HCT116 (cell line): Measurements from ENCODE around the gene CHSY1. TPM values are rescaled to one million over a fixed set of nuclear protein-coding genes. Genes with fewer than 3 reads are reported as not detected.

Experiments
- ATAC-seq: fragments of 200-7000 bp; cut with Tn5 transposase; 2 replicates; pipeline ENCODE4 v1.9.1; 2020; ENCODE audit warnings: mild to moderate bottlenecking, moderate library complexity
- BruUV-seq: library from RNA; stranded (reverse); fragments of 400-500 nt; replicated peaks from 2 replicates; lab custom pipeline; 2021; lab: Mats Ljungman, UMichigan
- CTCF ChIA-PET: fragments of 300-600 bp; sonication (Branson Sonifier 250); formaldehyde crosslinking; loops from one replicate; lab custom pipeline; 2021; ENCODE audit warnings: antibody characterized with exemption; lab: Charles Lee
- POLR2A ChIA-PET: fragments of 300-600, 350-600 bp; sonication (Branson Sonifier 250); formaldehyde crosslinking; loops from one replicate; lab custom pipeline; 2021; ENCODE audit warnings: antibody characterized with exemption; lab: Charles Lee
- RAD21 ChIA-PET, 2 experiments: fragments of 300-600 bp; sonication (Branson Sonifier 250); formaldehyde crosslinking; loops; one replicate each; lab custom pipeline; 2023; ENCODE audit warnings: low total read pairs in 2 of 2; ENCODE audit not compliant: uncharacterized antibody in 2 of 2, unreplicated experiment in 2 of 2, low non-redundant PET in 1 of 2; lab: Charles Lee
- DNase-seq: peaks from one replicate; pipeline ENCODE4 v3.0.0-alpha.2; 2010; ENCODE audit warnings: low read depth, low spot score
- H2AFZ ChIP-seq: fragments of 200-600 bp; shearing (Covaris generic), sonication (generic); 2 replicates; pipeline ENCODE4 v1.6.1; 2017; ENCODE audit warnings: low read depth, mixed run types, mixed read lengths, antibody characterized with exemption, low read length; ENCODE audit not compliant: poor library complexity, severe bottlenecking
- H3K27ac ChIP-seq: 2 replicates; pipeline ENCODE4 v1.5.1; 2012; ENCODE audit warnings: low read depth, low read length
- H3K27me3 ChIP-seq: fragments of 200-600 bp; sonication (generic); 2 replicates; pipeline ENCODE4 v1.6.1; 2016; ENCODE audit warnings: mixed run types, low read length, mixed read lengths; ENCODE audit not compliant: insufficient read depth
- H3K36me3 ChIP-seq, 2 experiments: fragments of 200-500 bp in 1 of 2; fragments of 200-600 bp in 1 of 2; sonication (Bioruptor generic) in 1 of 2; sonication (generic) in 1 of 2; 2 replicates each; pipeline versions ENCODE4 v1.5.1 to v1.6.1; 2014 to 2016; ENCODE audit warnings: low read length in 2 of 2, inconsistent platforms in 1 of 2, mixed read lengths in 1 of 2, mixed run types in 1 of 2; ENCODE audit not compliant: insufficient read depth in 2 of 2, control insufficient read depth in 1 of 2
- H3K4me1 ChIP-seq, 2 experiments: fragments of 200-600 bp in 1 of 2; sonication (generic) in 1 of 2; 2 replicates each; pipeline versions ENCODE4 v1.5.1 to v1.6.1; 2012 to 2017; ENCODE audit warnings: low read length in 2 of 2, inconsistent platforms in 1 of 2, mild to moderate bottlenecking in 1 of 2, mixed read lengths in 1 of 2, mixed run types in 1 of 2, moderate library complexity in 1 of 2; ENCODE audit not compliant: insufficient read depth in 2 of 2, control insufficient read depth in 1 of 2
- H3K4me2 ChIP-seq: fragments of 200-600 bp; sonication (generic); 2 replicates; pipeline ENCODE4 v1.6.1; 2017; ENCODE audit warnings: mixed run types, low read length, mixed read lengths
- H3K4me3 ChIP-seq, 2 experiments: fragments of 200-600 bp in 1 of 2; sonication (generic) in 1 of 2; replicated peaks in 1 of 2; 2 replicates each; pipeline ENCODE4 v1.5.1; 2011 to 2016; ENCODE audit warnings: low read length in 2 of 2, control low read depth in 1 of 2, low read depth in 1 of 2, mild to moderate bottlenecking in 1 of 2, mixed read lengths in 1 of 2, mixed run types in 1 of 2
- H3K79me2 ChIP-seq: fragments of 200-600 bp; sonication (generic); 2 replicates; pipeline ENCODE4 v1.6.1; 2017; ENCODE audit warnings: mild to moderate bottlenecking, mixed run types, low read length, moderate library complexity, mixed read lengths; ENCODE audit not compliant: insufficient read depth
- H3K9ac ChIP-seq: fragments of 200-600 bp; sonication (generic); 2 replicates; pipeline ENCODE4 v1.6.1; 2016; ENCODE audit warnings: low read length, mixed read lengths
- H3K9me2 ChIP-seq: fragments of 200-600 bp; sonication (generic), shearing (Covaris generic); 2 replicates; pipeline ENCODE4 v1.6.1; 2017; ENCODE audit warnings: mixed run types, mild to moderate bottlenecking, moderate library complexity; ENCODE audit not compliant: insufficient read depth
- H3K9me3 ChIP-seq, 2 experiments: fragments of 200-500 bp in 1 of 2; fragments of 200-600 bp in 1 of 2; sonication (Bioruptor generic) in 1 of 2; sonication (generic) in 1 of 2; 2 replicates each; pipeline ENCODE4 v1.6.1; 2014 to 2017; ENCODE audit warnings: low read length in 2 of 2, mixed read lengths in 2 of 2, inconsistent platforms in 1 of 2, low read depth in 1 of 2, mild to moderate bottlenecking in 1 of 2, mixed run types in 1 of 2, moderate library complexity in 1 of 2; ENCODE audit not compliant: control insufficient read depth in 1 of 2, insufficient read depth in 1 of 2
- H4K20me1 ChIP-seq: fragments of 200-600 bp; sonication (generic), shearing (Covaris generic); 2 replicates; pipeline ENCODE4 v1.6.1; 2017; ENCODE audit warnings: mixed run types, mild to moderate bottlenecking, moderate library complexity; ENCODE audit not compliant: insufficient read depth
- CBX3 ChIP-seq: IDR thresholded peaks from 2 replicates; pipeline ENCODE4 v1.6.1; 2012; ENCODE audit warnings: low read depth
- EGR1 ChIP-seq: IDR thresholded peaks from 2 replicates; pipeline ENCODE4 v1.6.1; 2012; ENCODE audit warnings: low read depth
- ELF1 ChIP-seq: IDR thresholded peaks from 2 replicates; pipeline ENCODE4 v1.6.1; 2012; ENCODE audit warnings: low read depth, borderline replicate concordance
- EZH2 ChIP-seq: fragments of 200-600 bp; sonication (generic); IDR thresholded peaks from 2 replicates; pipeline ENCODE4 v1.6.1; 2017; ENCODE audit warnings: antibody characterized with exemption, mixed run types
- EZH2phosphoT487 ChIP-seq: fragments of 200-600 bp; IDR thresholded peaks from 2 replicates; pipeline ENCODE4 v1.6.1; 2018; ENCODE audit warnings: antibody characterized with exemption, borderline replicate concordance
- FOSL1 ChIP-seq: IDR thresholded peaks from 2 replicates; pipeline ENCODE4 v1.6.1; 2012; ENCODE audit warnings: low read depth
- JUND ChIP-seq: IDR thresholded peaks from 2 replicates; pipeline ENCODE4 v1.6.1; 2012
- MAX ChIP-seq: IDR thresholded peaks from 2 replicates; pipeline ENCODE4 v1.6.1; 2012
- POLR2A ChIP-seq: IDR thresholded peaks from 2 replicates; pipeline ENCODE4 v1.7.0; 2011; ENCODE audit warnings: borderline replicate concordance; ENCODE audit not compliant: insufficient read depth, insufficient read length; ENCODE audit errors: extremely low read depth
- POLR2AphosphoS5 ChIP-seq: IDR thresholded peaks from 2 replicates; pipeline ENCODE4 v1.6.1; 2011; ENCODE audit warnings: mild to moderate bottlenecking, low read depth, low read length, moderate library complexity
- RAD21 ChIP-seq: IDR thresholded peaks from 2 replicates; pipeline ENCODE4 v1.6.1; 2012; ENCODE audit warnings: low read depth, mild to moderate bottlenecking
- SIN3A ChIP-seq: IDR thresholded peaks from 2 replicates; pipeline ENCODE4 v1.6.1; 2012; ENCODE audit warnings: low read depth
- SP1 ChIP-seq: IDR thresholded peaks from 2 replicates; pipeline ENCODE4 v1.6.1; 2012; ENCODE audit warnings: low read depth
- SRF ChIP-seq: IDR thresholded peaks from 2 replicates; pipeline ENCODE4 v1.6.1; 2012; ENCODE audit warnings: low read depth
- TCF7L2 ChIP-seq: IDR thresholded peaks from 2 replicates; pipeline ENCODE4 v1.7.0; 2011; ENCODE audit warnings: borderline replicate concordance, inconsistent platforms; ENCODE audit not compliant: insufficient read depth, insufficient read length; ENCODE audit errors: extremely low read depth
- YY1 ChIP-seq: IDR thresholded peaks from 2 replicates; pipeline ENCODE4 v1.6.1; 2011; ENCODE audit warnings: low read length, low read depth, moderate library complexity, mild to moderate bottlenecking; ENCODE audit not compliant: insufficient replicate concordance; ENCODE audit errors: extremely low read depth
- ZFX ChIP-seq: fragments of 450-650 bp; IDR thresholded peaks from 2 replicates; pipeline ENCODE4 v1.6.1; 2017
- intact Hi-C: fragments of 100-400 bp; cut with micrococcal nuclease; formaldehyde crosslinking; loops from 2 replicates; pipeline ENCODE4 v1.10.0; 2022
- total RNA-seq: library from RNA; stranded (reverse); gene quantifications from one replicate; pipeline ENCODE4 v1.2.1, GENCODE V29; 2021; ENCODE audit not compliant: unreplicated experiment
- TF ChIP-seq, protein P1 (sequence below): IDR thresholded peaks from 2 replicates; pipeline ENCODE4 v1.6.1; 2012
- TF ChIP-seq, protein P2 (sequence below), 3 experiments: fragments of 200-600 bp in 1 of 3; sonication (generic) in 1 of 3; IDR thresholded peaks in 2 of 3; conservative IDR thresholded peaks in 1 of 3; 2 replicates each; pipeline ENCODE4 v1.5.1; 2012 to 2017; ENCODE audit warnings: low read depth in 2 of 3, low read length in 2 of 3, antibody characterized with exemption in 1 of 3, borderline replicate concordance in 1 of 3, control low read depth in 1 of 3, mild to moderate bottlenecking in 1 of 3, mixed read lengths in 1 of 3, mixed run types in 1 of 3, moderate library complexity in 1 of 3; ENCODE audit not compliant: insufficient read depth in 1 of 3

Gene CHSY1
- total RNA-seq, 1 experiment from 2014 or later, result 25.4 TPM

GRCh38 chr15:101264911-101265641, 13.2 kb upstream of the CHSY1 start:
- intact Hi-C loops, result no loop called here
- no peak for ATAC-seq
- CTCF ChIA-PET, result no interaction called here

More at GRCh38 chr15:101264911-101265641, 13.2 kb upstream of the CHSY1 start:
- DNase-seq, result no peak
- Histone ChIP-seq H3K79me2 (no peaks in the 10 kb centered on the region), H2AFZ (no peak overlapping the region), H3K4me1 (no peaks in the 10 kb centered on the region), H3K4me2 (no peak overlapping the region), H3K27ac (no peak overlapping the region), H3K9me2 (no peaks in the 10 kb centered on the region), H3K9ac (no peak overlapping the region), H4K20me1 (no peaks in the 10 kb centered on the region), H3K4me3 (no peak overlapping the region), H3K36me3 (peaks cover 0 to 5% of the 10 kb centered on the region in 2 experiments; a peak in 1 of 4 replicates), H3K27me3 (no peaks in the 10 kb centered on the region), H3K9me3 (no peaks in the 10 kb centered on the region)
- TF ChIP-seq YY1 (no peak), POLR2A (no peak), ELF1 (no peak), EGR1 (no peak), ZFX (no peak), SRF (no peak), SIN3A (no peak), MAX (no peak), TCF7L2 (no peak), POLR2AphosphoS5 (no peak), EZH2phosphoT487 (no peak), SP1 (no peak), RAD21 (no peak), CBX3 (no peak), FOSL1 (no peak), EZH2 (no peak), JUND (no peak)
- TF ChIP-seq, protein P1, sequence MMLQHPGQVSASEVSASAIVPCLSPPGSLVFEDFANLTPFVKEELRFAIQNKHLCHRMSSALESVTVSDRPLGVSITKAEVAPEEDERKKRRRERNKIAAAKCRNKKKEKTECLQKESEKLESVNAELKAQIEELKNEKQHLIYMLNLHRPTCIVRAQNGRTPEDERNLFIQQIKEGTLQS, result no peak
- TF ChIP-seq, protein P2, sequence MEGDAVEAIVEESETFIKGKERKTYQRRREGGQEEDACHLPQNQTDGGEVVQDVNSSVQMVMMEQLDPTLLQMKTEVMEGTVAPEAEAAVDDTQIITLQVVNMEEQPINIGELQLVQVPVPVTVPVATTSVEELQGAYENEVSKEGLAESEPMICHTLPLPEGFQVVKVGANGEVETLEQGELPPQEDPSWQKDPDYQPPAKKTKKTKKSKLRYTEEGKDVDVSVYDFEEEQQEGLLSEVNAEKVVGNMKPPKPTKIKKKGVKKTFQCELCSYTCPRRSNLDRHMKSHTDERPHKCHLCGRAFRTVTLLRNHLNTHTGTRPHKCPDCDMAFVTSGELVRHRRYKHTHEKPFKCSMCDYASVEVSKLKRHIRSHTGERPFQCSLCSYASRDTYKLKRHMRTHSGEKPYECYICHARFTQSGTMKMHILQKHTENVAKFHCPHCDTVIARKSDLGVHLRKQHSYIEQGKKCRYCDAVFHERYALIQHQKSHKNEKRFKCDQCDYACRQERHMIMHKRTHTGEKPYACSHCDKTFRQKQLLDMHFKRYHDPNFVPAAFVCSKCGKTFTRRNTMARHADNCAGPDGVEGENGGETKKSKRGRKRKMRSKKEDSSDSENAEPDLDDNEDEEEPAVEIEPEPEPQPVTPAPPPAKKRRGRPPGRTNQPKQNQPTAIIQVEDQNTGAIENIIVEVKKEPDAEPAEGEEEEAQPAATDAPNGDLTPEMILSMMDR (IDR thresholded peaks at IDR 0.05 in 2 of 3, conservative IDR thresholded peaks at IDR 0.05 in 1 of 3; ENCODE audit: borderline replicate concordance in 1 of 3, insufficient read depth in 1 of 3, low read depth in 2 of 3, low read length in 2 of 3), result no peak
- ChIA-PET RAD21 (no interaction called here), POLR2A (no interaction called here)
- BruUV-seq, result no TSS peak
